TTC549 (cell line): Measurements from ENCODE around the gene NFXL1.

Experiments used
- FAIRE-seq: peaks from 2 replicates; lab custom pipeline; 2012; peaks lifted over from hg19 to GRCh38; lab: Jason Lieb, UNC

NFXL1 gene

DNA sequence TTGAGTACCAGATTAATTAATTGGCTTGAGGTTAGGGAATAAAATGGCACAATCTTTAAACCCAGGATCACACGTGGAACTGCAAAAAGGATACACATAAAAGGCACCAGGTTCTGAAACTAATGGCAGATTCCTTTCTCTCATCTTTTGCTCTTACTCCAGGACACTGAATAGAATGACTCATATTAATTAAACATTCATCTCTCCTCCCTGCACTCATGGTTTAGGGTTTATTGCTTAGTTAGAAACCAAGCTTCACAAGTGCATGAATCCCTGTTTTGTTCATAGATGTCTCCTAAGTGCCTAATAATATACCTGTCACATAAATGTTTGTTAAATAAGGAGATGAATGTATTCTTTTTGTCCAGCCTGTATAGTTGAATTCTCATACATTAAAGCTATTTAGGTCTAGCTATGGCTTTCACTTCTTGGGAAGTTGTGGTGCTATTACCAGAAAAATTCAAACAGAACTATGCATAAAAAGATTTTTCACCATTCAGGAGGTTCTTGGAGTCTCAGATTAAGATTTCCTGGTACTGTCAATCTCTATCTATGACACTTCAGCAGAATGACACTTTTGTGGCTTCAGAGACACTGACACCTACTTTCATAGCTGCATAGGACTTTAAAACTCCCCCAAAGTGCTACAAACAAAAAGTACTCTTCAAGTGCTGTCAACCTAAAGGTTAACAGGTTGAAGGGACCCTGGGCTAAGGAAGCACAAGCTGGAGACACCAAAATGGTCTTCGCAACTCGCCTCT lies 83.9 kb downstream of the NFXL1 start:
- no peak for FAIRE-seq

- no peak for FAIRE-seq
Observed at GRCh38 chr4:47829438-47829837, 84.9 kb downstream of the NFXL1 start.

DNA sequence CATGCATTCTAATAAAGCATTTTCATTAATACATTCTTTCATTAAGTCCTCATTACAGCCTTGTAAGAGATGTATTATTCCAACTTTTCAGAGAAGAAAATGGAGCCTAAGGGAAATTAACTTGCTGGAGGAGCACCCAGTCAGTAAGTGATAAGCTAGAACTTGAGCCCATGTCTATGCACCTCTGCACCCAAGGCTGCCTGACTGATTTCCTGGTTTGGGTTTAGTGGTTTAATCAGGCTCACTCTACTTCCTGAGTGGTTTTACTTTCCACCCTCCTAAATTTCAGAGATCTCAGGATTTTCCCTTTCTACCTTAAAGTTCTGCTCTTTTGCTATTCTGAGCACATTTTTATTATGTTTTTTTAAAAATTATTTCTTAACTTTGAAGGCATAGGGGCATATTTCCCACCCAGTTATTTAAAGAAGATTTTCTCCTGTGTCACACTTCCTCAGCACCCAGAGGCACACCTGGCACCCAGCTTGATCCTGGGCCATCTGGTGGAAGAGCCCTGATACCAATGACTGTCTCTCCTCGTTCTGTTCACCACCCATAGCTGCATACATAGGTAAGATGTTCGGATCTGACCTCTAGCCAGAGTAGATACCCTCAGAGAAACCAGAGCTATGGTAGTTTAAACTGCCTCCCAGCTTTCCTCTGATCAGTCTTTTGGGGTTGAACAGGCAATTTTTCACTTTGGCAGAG lies 86.9 kb downstream of the NFXL1 start:
- FAIRE-seq, result no peak

- FAIRE-seq, result no peak
Observed at GRCh38 chr4:47824840-47825239, 89.5 kb downstream of the NFXL1 start.

DNA sequence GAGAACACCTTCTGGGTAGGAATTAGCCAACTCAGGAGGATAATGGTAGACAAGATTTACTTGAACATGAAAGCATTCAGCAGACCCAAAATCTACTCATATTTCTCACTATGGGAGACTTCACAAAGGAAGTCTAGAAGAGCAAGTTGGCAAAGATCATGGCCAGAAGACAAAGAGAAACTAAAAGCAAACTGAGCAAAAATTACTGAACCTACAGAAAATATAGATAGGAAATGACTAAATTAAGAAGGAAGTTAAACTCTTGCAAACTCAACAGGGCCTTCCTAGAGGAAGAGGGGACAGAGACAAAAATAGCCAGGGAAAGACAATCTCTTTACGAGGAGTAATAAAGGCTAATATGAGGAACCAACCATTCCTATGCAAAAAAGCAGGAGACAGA lies 95.2 kb downstream of the NFXL1 start:
- no peak for FAIRE-seq

DNA sequence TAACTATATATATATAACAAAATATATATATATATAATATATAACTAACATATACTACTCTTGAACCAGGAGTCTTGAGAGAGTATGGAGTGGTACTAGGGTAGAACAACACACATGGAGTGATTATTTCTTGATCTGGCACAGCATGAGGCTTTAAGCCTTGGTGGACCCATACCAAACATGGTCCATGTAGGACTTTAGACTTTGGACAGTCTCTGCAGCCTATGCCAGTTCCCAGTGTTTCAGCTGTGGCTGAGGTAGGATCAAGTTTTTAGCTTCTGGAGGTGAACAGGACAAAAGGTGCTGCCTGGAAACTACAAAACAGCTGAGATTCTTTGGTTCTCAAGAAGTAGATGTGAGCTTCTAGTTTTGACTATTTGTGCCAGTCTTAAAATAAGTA lies 97.1 kb downstream of the NFXL1 start:
- no peak for FAIRE-seq

GRCh38 chr4:47816748-47817147 lies 97.6 kb downstream of the NFXL1 start:
- no peak for FAIRE-seq

- no peak for FAIRE-seq
Observed at GRCh38 chr4:47814618-47815295, 99.6 kb downstream of the NFXL1 start.

DNA sequence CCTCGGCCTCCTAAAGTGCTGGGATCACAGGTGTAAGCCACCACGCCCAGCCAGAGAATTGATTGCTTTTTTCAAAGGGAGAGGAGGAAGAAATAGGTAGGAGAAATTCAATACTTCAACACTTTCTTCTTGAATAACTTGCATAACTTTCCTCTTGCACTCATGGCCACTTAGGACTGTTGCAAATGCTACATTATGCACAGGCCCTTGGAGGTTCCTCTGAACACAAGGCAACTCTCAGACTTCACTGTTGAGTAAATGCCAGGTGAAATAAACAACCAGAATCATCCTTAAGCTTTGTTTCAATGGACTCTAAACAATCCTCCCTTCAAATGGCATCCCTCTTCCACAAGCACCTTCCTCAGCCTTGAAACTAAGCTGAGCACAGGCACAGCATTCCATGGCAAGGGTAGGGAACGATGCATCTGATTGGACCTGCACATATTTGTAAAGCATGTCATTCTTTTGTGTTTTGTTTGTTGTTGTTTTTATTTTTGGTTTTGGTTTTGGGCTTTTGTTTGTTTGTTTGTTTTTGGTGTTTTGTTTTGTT lies 104.7 kb downstream of the NFXL1 start:
- FAIRE-seq, result no peak

DNA sequence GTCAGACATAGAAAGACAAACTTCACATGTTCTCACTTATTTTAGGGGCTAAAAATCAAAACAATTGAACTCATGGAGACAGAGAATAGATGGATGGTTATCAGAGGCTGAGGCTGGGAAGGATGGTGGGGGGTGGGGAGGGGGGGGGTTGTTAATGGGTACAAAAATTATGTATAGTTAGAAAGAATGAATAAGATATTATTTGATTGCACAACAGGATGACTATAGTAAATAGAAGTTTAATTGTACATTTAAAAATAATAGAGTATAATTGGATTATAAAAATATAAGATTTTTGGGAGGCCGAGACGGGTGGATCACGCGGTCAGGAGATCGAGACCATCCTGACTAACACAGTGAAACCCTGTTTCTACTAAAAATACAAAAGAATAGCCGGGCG lies 109.8 kb downstream of the NFXL1 start:
- no peak for FAIRE-seq

DNA sequence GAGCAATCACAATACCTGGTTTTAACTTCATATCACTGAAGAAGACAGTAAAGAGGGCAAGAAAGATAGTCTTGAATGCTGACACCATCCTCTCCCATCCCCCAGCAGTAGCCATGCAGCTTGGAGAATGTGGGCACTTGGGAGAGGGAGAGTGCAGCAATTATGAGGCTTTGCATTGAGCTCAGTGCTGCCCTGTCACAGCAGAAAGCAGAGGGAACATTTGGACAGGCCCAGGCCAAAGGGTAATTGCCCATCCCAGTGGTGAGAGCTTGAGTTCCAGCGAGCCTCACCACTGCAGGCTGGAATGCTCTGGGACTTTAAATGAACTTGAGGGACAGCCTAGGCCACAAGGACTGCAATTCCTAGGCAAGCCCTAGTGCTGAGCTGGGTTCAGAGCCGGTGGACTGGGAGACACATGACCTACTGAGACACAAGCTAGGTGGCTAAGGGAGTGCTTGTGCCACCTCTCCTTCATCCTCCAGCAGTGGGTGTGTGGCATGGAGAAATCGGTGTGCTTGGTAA lies 112.8 kb downstream of the NFXL1 start:
- FAIRE-seq, result no peak

GRCh38 chr4:47798165-47798564 lies 116.2 kb downstream of the NFXL1 start:
- FAIRE-seq, result no peak
